A673 (cell line): ENCODE data around the gene CAPN2. TPM values are rescaled to one million over a fixed set of nuclear protein-coding genes. Genes with fewer than 3 reads are reported as not detected.
A peak's percentile ranks its signal among the peaks of the same experiment; 100 is the strongest.
"Not testable (repeated sequence)": the region's sequence is repeated elsewhere in the genome, so short reads cannot be mapped to it uniquely, and the experiment has no call there.

Source experiments
- BruUV-seq: library from RNA; stranded (reverse); fragments of 400-500 nt; replicated peaks from 2 replicates; lab custom pipeline; 2021; lab: Mats Ljungman, UMichigan
- CTCF ChIA-PET: fragments of 300-600 bp; sonication (Branson Sonifier 250); formaldehyde crosslinking; loops from one replicate; lab custom pipeline; 2022; ENCODE audit warnings: antibody characterized with exemption; lab: Charles Lee
- POLR2A ChIA-PET: fragments of 300-600 bp; sonication (Branson Sonifier 250); formaldehyde crosslinking; loops from one replicate; lab custom pipeline; 2022; ENCODE audit warnings: antibody characterized with exemption; ENCODE audit not compliant: low non-redundant PET; lab: Charles Lee
- DNase-seq: peaks from one replicate; pipeline ENCODE4 v3.0.0-alpha.2; 2015; ENCODE audit warnings: low spot score
- H3K27ac ChIP-seq: fragments of 200-600 bp; sonication (generic); 2 replicates; pipeline ENCODE4 v1.5.1; 2016; ENCODE audit warnings: mixed run types, low read depth, mild to moderate bottlenecking, mixed read lengths, antibody characterized with exemption, low read length; ENCODE audit not compliant: poor library complexity, severe bottlenecking
- H3K27me3 ChIP-seq: fragments of 200-600 bp; sonication (generic); replicated peaks from 2 replicates; pipeline ENCODE4 v1.6.1; 2017; ENCODE audit warnings: mixed run types, low read depth, mild to moderate bottlenecking, mixed read lengths, antibody characterized with exemption, low read length; ENCODE audit not compliant: insufficient read depth, poor library complexity
- H3K36me3 ChIP-seq: fragments of 200-600 bp; sonication (generic); 2 replicates; pipeline ENCODE4 v1.6.1; 2016; ENCODE audit warnings: mixed run types, mild to moderate bottlenecking, mixed read lengths, antibody characterized with exemption, low read length; ENCODE audit not compliant: insufficient read depth, poor library complexity, severe bottlenecking
- H3K4me1 ChIP-seq: fragments of 200-600 bp; sonication (generic); 2 replicates; pipeline ENCODE4 v1.6.1; 2017; ENCODE audit warnings: mixed run types, mild to moderate bottlenecking, mixed read lengths, antibody characterized with exemption, low read length; ENCODE audit not compliant: insufficient read depth, poor library complexity, severe bottlenecking
- H3K4me3 ChIP-seq: fragments of 200-600 bp; sonication (generic); 2 replicates; pipeline ENCODE4 v1.5.1; 2016; ENCODE audit warnings: low read depth, mixed run types, mild to moderate bottlenecking, mixed read lengths, low read length; ENCODE audit not compliant: poor library complexity, severe bottlenecking
- H3K9me3 ChIP-seq: fragments of 200-600 bp; sonication (generic); 2 replicates; pipeline ENCODE4 v1.6.1; 2016; ENCODE audit warnings: mixed run types, low read depth, mild to moderate bottlenecking, mixed read lengths, antibody characterized with exemption, low read length; ENCODE audit not compliant: poor library complexity, severe bottlenecking
- EZH2 ChIP-seq: fragments of 200-600 bp; sonication (generic); IDR thresholded peaks from 2 replicates; pipeline ENCODE4 v1.6.1; 2017; ENCODE audit warnings: borderline replicate concordance, low read depth, mild to moderate bottlenecking, mixed read lengths, antibody characterized with exemption, low read length; ENCODE audit not compliant: poor library complexity, severe bottlenecking
- intact Hi-C: fragments of 100-400 bp; cut with micrococcal nuclease; formaldehyde crosslinking; loops from one replicate; pipeline ENCODE4 v1.10.0; 2022; ENCODE audit not compliant: unreplicated experiment
- total RNA-seq: library from RNA; stranded (reverse); gene quantifications from 2 replicates; pipeline ENCODE4 v1.2.3, GENCODE V29; 2021
- TF ChIP-seq, protein P1 (sequence below): fragments of 300-800, 200-600 bp; sonication (generic); conservative IDR thresholded peaks from 2 replicates; pipeline ENCODE4 v1.5.1; 2017; ENCODE audit warnings: low read depth, mild to moderate bottlenecking, antibody characterized with exemption, low read length, moderate library complexity, mixed read lengths

CAPN2 gene
- total RNA-seq, 1 experiment from 2014 or later: 137 TPM

- Histone ChIP-seq H3K4me1 (peaks cover 19% of the 10 kb centered on the region), H3K36me3 (peaks cover 33% of the 10 kb centered on the region), H3K9me3 (no peaks in the 10 kb centered on the region), H3K27me3 (no peaks in the 10 kb centered on the region), H3K4me3 (no peak overlapping the region), H3K27ac (peak overlapping the region; percentile 22)
- ChIA-PET POLR2A (no interaction called here), CTCF (no interaction called here)
- intact Hi-C loops: loop anchor here (10.0 kb wide), 2 partner anchors 299 to 519 kb away; partner anchors contain the start of genes FBXO28 and NVL
- no peak for DNase-seq
- TF ChIP-seq, protein P1, sequence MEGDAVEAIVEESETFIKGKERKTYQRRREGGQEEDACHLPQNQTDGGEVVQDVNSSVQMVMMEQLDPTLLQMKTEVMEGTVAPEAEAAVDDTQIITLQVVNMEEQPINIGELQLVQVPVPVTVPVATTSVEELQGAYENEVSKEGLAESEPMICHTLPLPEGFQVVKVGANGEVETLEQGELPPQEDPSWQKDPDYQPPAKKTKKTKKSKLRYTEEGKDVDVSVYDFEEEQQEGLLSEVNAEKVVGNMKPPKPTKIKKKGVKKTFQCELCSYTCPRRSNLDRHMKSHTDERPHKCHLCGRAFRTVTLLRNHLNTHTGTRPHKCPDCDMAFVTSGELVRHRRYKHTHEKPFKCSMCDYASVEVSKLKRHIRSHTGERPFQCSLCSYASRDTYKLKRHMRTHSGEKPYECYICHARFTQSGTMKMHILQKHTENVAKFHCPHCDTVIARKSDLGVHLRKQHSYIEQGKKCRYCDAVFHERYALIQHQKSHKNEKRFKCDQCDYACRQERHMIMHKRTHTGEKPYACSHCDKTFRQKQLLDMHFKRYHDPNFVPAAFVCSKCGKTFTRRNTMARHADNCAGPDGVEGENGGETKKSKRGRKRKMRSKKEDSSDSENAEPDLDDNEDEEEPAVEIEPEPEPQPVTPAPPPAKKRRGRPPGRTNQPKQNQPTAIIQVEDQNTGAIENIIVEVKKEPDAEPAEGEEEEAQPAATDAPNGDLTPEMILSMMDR: no peak
- TF ChIP-seq EZH2: no peak
- BruUV-seq: no TSS peak
Measured at GRCh38 chr1:223815865-223816264, 103.5 kb downstream of the CAPN2 start.

GRCh38 chr1:223817265-223817664 is 104.9 kb downstream of the CAPN2 start:
- BruUV-seq, H3K27ac ChIP-seq, CTCF ChIA-PET, H3K4me3 ChIP-seq, H3K27me3 ChIP-seq, H3K9me3 ChIP-seq, DNase-seq: not testable (repeated sequence)
- Histone ChIP-seq H3K36me3 (peaks cover 23% of the 10 kb centered on the region), H3K4me1 (peaks cover 33% of the 10 kb centered on the region)
- POLR2A ChIA-PET: interaction anchor here (0.5 kb wide), 1 partner anchor 10 kb away, joined by 3 read pairs; no protein-coding TSS in a partner anchor
- intact Hi-C loops: loop anchor here (10.0 kb wide), 2 partner anchors 298 to 518 kb away; partner anchors contain the start of genes FBXO28 and NVL

DNA sequence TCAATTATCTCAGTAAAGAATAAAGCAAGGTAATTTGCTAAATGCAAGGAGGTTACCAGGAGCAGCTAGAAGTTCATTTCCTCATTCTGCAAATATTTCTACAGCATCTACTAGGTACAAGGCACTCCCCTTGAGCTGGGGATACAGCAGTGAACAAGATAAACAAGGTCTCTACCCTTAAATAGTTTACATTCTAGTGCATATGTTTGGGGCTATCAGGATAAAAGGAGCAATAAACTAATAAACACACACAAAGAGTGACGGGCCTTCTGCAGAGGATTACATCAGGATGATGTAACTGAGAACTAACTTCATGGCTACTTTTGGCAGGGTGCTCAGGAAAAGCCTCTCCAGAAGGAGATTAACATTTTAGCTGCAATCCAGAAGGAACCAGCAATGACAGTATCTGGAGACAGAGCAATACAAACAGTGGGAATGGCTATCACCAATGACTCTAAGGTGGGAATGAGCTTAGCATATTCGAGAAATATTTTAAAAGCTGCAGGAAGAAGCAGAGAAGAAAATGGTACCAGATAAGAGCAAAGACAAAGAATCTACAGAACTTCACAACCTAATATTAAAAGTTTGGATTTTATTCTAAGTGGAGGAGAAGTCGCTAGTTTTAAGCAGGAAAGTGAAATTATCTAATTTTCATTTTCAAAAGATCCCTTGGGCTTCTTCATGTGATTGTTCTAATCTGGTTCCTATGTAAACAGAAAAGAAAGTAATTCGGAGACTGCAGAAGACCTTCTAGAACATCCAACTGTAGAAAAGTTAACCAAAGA is 107.6 kb downstream of the CAPN2 start:
- ChIA-PET CTCF (interaction anchor here (0.5 to 1.0 kb wide), 3 partner anchors 11 to 65 kb away, joined by 3 to 8 read pairs (median 5); no protein-coding TSS in a partner anchor), POLR2A (interaction anchor here (0.6 to 1.4 kb wide), 5 partner anchors 9 to 26 kb away, joined by 4 to 11 read pairs (median 9); partner anchors contain the start of gene TP53BP2)
- no peaks in the 10 kb centered on the region for H3K27me3 ChIP-seq
- BruUV-seq: TSS peak; percentile 87
- H3K4me3 ChIP-seq: no peak overlapping the region
- H3K4me1 ChIP-seq: peaks cover 54% of the 10 kb centered on the region
- TF ChIP-seq, protein P1: no peak
- TF ChIP-seq EZH2: no peak
- peak; percentile 87 for DNase-seq
- H3K27ac ChIP-seq: peak overlapping the region; percentile 84
- H3K36me3 ChIP-seq: peaks cover 6% of the 10 kb centered on the region
- intact Hi-C loops: loop anchor here (10.0 kb wide), 2 partner anchors 295 to 515 kb away; partner anchors contain the start of genes FBXO28 and NVL
- H3K9me3 ChIP-seq: no peaks in the 10 kb centered on the region
